K562 (cell line): Measurements from ENCODE around the gene LRGUK. TPM values are rescaled to one million over a fixed set of nuclear protein-coding genes. Genes with fewer than 3 reads are reported as not detected.

Source experiments
- ATAC-seq: fragments of 200-7000 bp; cut with Tn5 transposase; 3 replicates; pipeline ENCODE4 v1.9.1; 2020; ENCODE audit warnings: moderate library complexity
- BruUV-seq: library from RNA; stranded (reverse); fragments of 400-500 nt; replicated peaks from 2 replicates; lab custom pipeline; 2021; lab: Mats Ljungman, UMichigan
- CTCF ChIA-PET: fragments of 300-600 bp; formaldehyde crosslinking; extraction: SDS; loops from one replicate; lab custom pipeline; 2021; ENCODE audit warnings: low intra/inter-chr PET ratio; lab: Yijun Ruan, JAX
- POLR2A ChIA-PET: fragments of 300-600, 350-650 bp; sonication (Branson Sonifier 250); formaldehyde crosslinking; extraction: SDS; loops from one replicate; lab custom pipeline; 2021; ENCODE audit warnings: antibody characterized with exemption, inconsistent platforms; lab: Yijun Ruan, JAX
- DNase-seq, 4 experiments: peaks; one replicate each; pipeline versions ENCODE4 v3.0.0 to v3.0.0-alpha.2; 2011 to 2018; ENCODE audit warnings: low spot score in 3 of 4, mixed read lengths in 3 of 4; ENCODE audit errors: extremely low read depth in 1 of 4
- FAIRE-seq: peaks from 2 replicates; lab custom pipeline; 2011; peaks lifted over from hg19 to GRCh38; lab: Jason Lieb, UNC
- H2AFZ ChIP-seq: 2 replicates; pipeline ENCODE4 v1.6.0; 2011; ENCODE audit warnings: low read depth, low read length, control low read depth, inconsistent platforms
- H3K27ac ChIP-seq: fragments of 200-600 bp; 3 replicates; pipeline ENCODE4 v1.8.0; 2011; ENCODE audit warnings: low read depth, mild to moderate bottlenecking, control low read depth, inconsistent platforms, low read length, moderate library complexity, mixed read lengths; ENCODE audit errors: extremely low read depth
- H3K27me3 ChIP-seq, 2 experiments: fragments of 300-600 bp in 1 of 2; 2 replicates in 1 of 2; 3 replicates in 1 of 2; pipeline versions ENCODE4 v1.6.0 to v1.8.0; 2011; ENCODE audit warnings: inconsistent platforms in 2 of 2, low read length in 2 of 2, mild to moderate bottlenecking in 1 of 2, mixed read lengths in 1 of 2, moderate library complexity in 1 of 2; ENCODE audit not compliant: control insufficient read depth in 2 of 2, insufficient read depth in 2 of 2
- H3K36me3 ChIP-seq: fragments of 300-600 bp; 3 replicates; pipeline ENCODE4 v1.8.0; 2011; ENCODE audit warnings: mild to moderate bottlenecking, low read length, inconsistent platforms; ENCODE audit not compliant: control insufficient read depth, insufficient read depth
- H3K4me1 ChIP-seq, 2 experiments: fragments of 200-600 bp in 1 of 2; replicated peaks in 1 of 2; 2 replicates in 1 of 2; 3 replicates in 1 of 2; pipeline versions ENCODE4 v1.5.1 to v1.8.0; 2011; ENCODE audit warnings: inconsistent platforms in 2 of 2, low read length in 2 of 2, mild to moderate bottlenecking in 1 of 2, mixed read lengths in 1 of 2, moderate library complexity in 1 of 2; ENCODE audit not compliant: control insufficient read depth in 2 of 2, insufficient read depth in 2 of 2
- H3K4me2 ChIP-seq: 2 replicates; pipeline ENCODE4 v1.6.1; 2011; ENCODE audit warnings: low read length, control low read depth, inconsistent platforms, mixed read lengths; ENCODE audit not compliant: insufficient read depth
- H3K4me3 ChIP-seq: fragments of 200-600 bp; sonication (generic), shearing (Covaris generic); 2 replicates; pipeline ENCODE4 v1.5.1; 2016; ENCODE audit warnings: control low read depth, inconsistent platforms
- H3K79me2 ChIP-seq: fragments of 200-600 bp; 3 replicates; pipeline ENCODE4 v1.8.0; 2011; ENCODE audit warnings: low read length, inconsistent platforms; ENCODE audit not compliant: control insufficient read depth, insufficient read depth
- H3K9ac ChIP-seq, 2 experiments: 2 replicates each; pipeline versions ENCODE4 v1.6.0 to v1.6.1; 2011; ENCODE audit warnings: low read depth in 2 of 2, low read length in 2 of 2, control low read depth in 1 of 2, inconsistent platforms in 1 of 2, mild to moderate bottlenecking in 1 of 2, mixed read lengths in 1 of 2; ENCODE audit not compliant: insufficient read depth in 1 of 2
- H3K9me1 ChIP-seq: one replicate; pipeline ENCODE4 v1.6.0; 2011; ENCODE audit warnings: inconsistent platforms, mild to moderate bottlenecking, low read length, moderate library complexity; ENCODE audit not compliant: control insufficient read depth, insufficient read depth
- H3K9me3 ChIP-seq: replicated peaks from 2 replicates; pipeline ENCODE4 v1.5.1; 2011; ENCODE audit warnings: low read depth, low read length, inconsistent platforms; ENCODE audit not compliant: control insufficient read depth, insufficient read depth
- H4K20me1 ChIP-seq: replicated peaks from 2 replicates; pipeline ENCODE4 v1.6.1; 2011; ENCODE audit warnings: low read length, inconsistent platforms, mixed read lengths; ENCODE audit not compliant: control insufficient read depth, insufficient read depth
- CXXC5 ChIP-seq: fragments of 250-450 bp; sonication (Bioruptor Pico); IDR thresholded peaks from 2 replicates; pipeline ENCODE4 v1.8.0; 2022; ENCODE audit warnings: inconsistent platforms, mild to moderate bottlenecking, moderate library complexity
- FOXM1 ChIP-seq, 2 experiments: fragments of 450-650 bp in 1 of 2; sonication (generic) in 1 of 2; formaldehyde crosslinking in 1 of 2; IDR thresholded peaks; 2 replicates each; pipeline versions ENCODE4 v1.6.1 to v1.9.0; 2017 to 2022; ENCODE audit warnings: low read depth in 2 of 2, mild to moderate bottlenecking in 2 of 2, missing genetic modification reagents in 1 of 2, moderate library complexity in 1 of 2
- GTF2A2 ChIP-seq: IDR thresholded peaks from 2 replicates; pipeline ENCODE4 v1.6.1; 2016; ENCODE audit warnings: mild to moderate bottlenecking, missing genetic modification characterization, missing compliant biosample characterization
- IRF2 ChIP-seq: sonication (generic); formaldehyde crosslinking; IDR thresholded peaks from 2 replicates; pipeline ENCODE4 v1.8.1; 2022; ENCODE audit warnings: mild to moderate bottlenecking, missing genetic modification reagents
- KLF6 ChIP-seq: fragments of 250-450 bp; sonication (Bioruptor Pico); IDR thresholded peaks from 2 replicates; pipeline ENCODE4 v1.4.0; 2020; ENCODE audit warnings: mild to moderate bottlenecking, moderate library complexity, borderline replicate concordance
- RCOR1 ChIP-seq, 2 experiments: IDR thresholded peaks; 2 replicates each; pipeline ENCODE4 v1.6.1; 2012; ENCODE audit warnings: low read depth in 2 of 2, low read length in 2 of 2, borderline replicate concordance in 1 of 2, improper control_type of control experiment in 1 of 2
- SMARCA5 ChIP-seq: fragments of 450-650 bp; IDR thresholded peaks from 2 replicates; pipeline ENCODE4 v1.6.1; 2016
- TRIM25 ChIP-seq: fragments of 450-650 bp; IDR thresholded peaks from 2 replicates; pipeline ENCODE4 v1.7.0; 2016; ENCODE audit warnings: borderline replicate concordance
- ZNF140 ChIP-seq: fragments of 250-450 bp; sonication (Bioruptor Pico); IDR thresholded peaks from 2 replicates; pipeline ENCODE4 v1.8.0; 2021; ENCODE audit warnings: moderate library complexity, mild to moderate bottlenecking, inconsistent platforms
- WGBS: fragments of 100-300 bp; shearing (Covaris generic); methylation state at CpG from one replicate; pipeline ENCODE4 v1.1.6; 2016; ENCODE audit warnings: low coverage, mixed read lengths; ENCODE audit not compliant: insufficient coverage; ENCODE audit errors: missing lambda C conversion rate; 5-methylcytosine and 5-hydroxymethylcytosine counted together
- in situ Hi-C: fragments of 300-500 bp; cut with MboI; formaldehyde crosslinking; loops from 4 replicates; pipeline ENCODE4 v1.15.0; 2018; ENCODE audit warnings: inconsistent platforms, mixed read lengths
- intact Hi-C: fragments of 100-400 bp; cut with micrococcal nuclease; formaldehyde crosslinking; loops from 2 replicates; pipeline ENCODE4 v1.14.2; 2022
- polyA plus RNA-seq, 8 experiments: library from polyadenylated mRNA; depleted of rRNA in 4 of 8; stranded (reverse) in 5 of 8; unstranded in 3 of 8; fragments of >200 nt; fragmentation: Nextera tagmentation in 2 of 8; fragmentation: Illumina TruSeq in 1 of 8; extraction: Ambion mirVana in 2 of 8; extraction: Trizol in 1 of 8; gene quantifications; 2 replicates each; pipeline versions ENCODE4 v1.2.1 to v1.2.3, GENCODE V29; 2011 to 2014; ENCODE audit warnings: inconsistent platforms in 1 of 8, missing spikeins in 1 of 8
- total RNA-seq, 7 experiments: library from RNA; depleted of rRNA in 6 of 7; stranded (reverse); fragments of >200 nt in 6 of 7; fragmentation: Illumina TruSeq in 2 of 7; extraction: Trizol in 2 of 7; gene quantifications; 2 replicates each; pipeline versions ENCODE4 v1.2.1 to v1.2.3, GENCODE V29; 2011 to 2021; ENCODE audit warnings: low replicate concordance in 1 of 7
- TF ChIP-seq, protein P1 (sequence below), 2 experiments: fragments of 450-650 bp; IDR thresholded peaks; 2 replicates each; pipeline ENCODE4 v1.6.1; 2016; ENCODE audit warnings: mild to moderate bottlenecking in 2 of 2, borderline replicate concordance in 1 of 2, low read depth in 1 of 2, moderate library complexity in 1 of 2

Gene LRGUK
- total and polyA plus RNA-seq, 9 of the 15 experiments (the other 6 are each of a cell fraction or from before 2014, with no cell fraction given): 0.04 to 0.33 (median 0.18) TPM

- Histone ChIP-seq H3K9me3 (peaks cover 10% of the 10 kb centered on the region), H3K79me2 (no peaks in the 10 kb centered on the region), H4K20me1 (no peaks in the 10 kb centered on the region), H3K27ac (peak overlapping the region; percentile 70), H3K4me3 (no peak overlapping the region), H3K9me1 (no peaks in the 10 kb centered on the region), H3K4me2 (peak overlapping the region; percentile 68), H3K36me3 (no peaks in the 10 kb centered on the region), H3K9ac (peak overlapping the region in 1 of 2 experiments; percentile 21; a peak in 2 of 4 replicates), H3K27me3 (no peaks in the 10 kb centered on the region), H2AFZ (peak overlapping the region; percentile 61), H3K4me1 (peaks cover 7 to 31% of the 10 kb centered on the region in 2 experiments; a peak in 4 of 5 replicates)
- ATAC-seq: peak; percentile 61
- no peak for FAIRE-seq
- in situ Hi-C loops: no loop called here
- ChIA-PET POLR2A (interaction anchor here (0.6 to 1.8 kb wide), 5 partner anchors 12 to 460 kb away, joined by 3 to 6 read pairs (median 3); no protein-coding TSS in a partner anchor), CTCF (no interaction called here)
- peak in 1 of 4 experiments; percentile 48 for DNase-seq
- intact Hi-C loops: no loop called here
- BruUV-seq: no TSS peak
- 12% methylated on average over 3 of the region's 3 CpGs for WGBS
- TF ChIP-seq IRF2 (CRISPR knock-in tag) (no peak), FOXM1 (IDR thresholded peaks at IDR 0.05; ENCODE audit: low read depth) (peak; percentile 98), FOXM1 (CRISPR knock-in tag; IDR thresholded peaks at IDR 0.05; ENCODE audit: low read depth) (peak; percentile 27; the same call in 1 of the 2 replicates), SMARCA5 (0 out of 2 replicates have a peak, but pooled peaks have one; percentile 42), CXXC5 (CRISPR knock-in tag) (peak; percentile 18; the same call in 1 of the 2 replicates), KLF6 (0 out of 2 replicates have a peak, but pooled peaks have one; percentile 44), ZNF140 (no peak), RCOR1 (IDR thresholded peaks at IDR 0.05; ENCODE audit: borderline replicate concordance in 1 of 2, low read depth in 2 of 2, low read length in 2 of 2) (peak; percentile 30 to 54; a peak in 1 of 4 replicates), TRIM25 (no peak), GTF2A2 (tag) (no peak)
- TF ChIP-seq, protein P1, sequence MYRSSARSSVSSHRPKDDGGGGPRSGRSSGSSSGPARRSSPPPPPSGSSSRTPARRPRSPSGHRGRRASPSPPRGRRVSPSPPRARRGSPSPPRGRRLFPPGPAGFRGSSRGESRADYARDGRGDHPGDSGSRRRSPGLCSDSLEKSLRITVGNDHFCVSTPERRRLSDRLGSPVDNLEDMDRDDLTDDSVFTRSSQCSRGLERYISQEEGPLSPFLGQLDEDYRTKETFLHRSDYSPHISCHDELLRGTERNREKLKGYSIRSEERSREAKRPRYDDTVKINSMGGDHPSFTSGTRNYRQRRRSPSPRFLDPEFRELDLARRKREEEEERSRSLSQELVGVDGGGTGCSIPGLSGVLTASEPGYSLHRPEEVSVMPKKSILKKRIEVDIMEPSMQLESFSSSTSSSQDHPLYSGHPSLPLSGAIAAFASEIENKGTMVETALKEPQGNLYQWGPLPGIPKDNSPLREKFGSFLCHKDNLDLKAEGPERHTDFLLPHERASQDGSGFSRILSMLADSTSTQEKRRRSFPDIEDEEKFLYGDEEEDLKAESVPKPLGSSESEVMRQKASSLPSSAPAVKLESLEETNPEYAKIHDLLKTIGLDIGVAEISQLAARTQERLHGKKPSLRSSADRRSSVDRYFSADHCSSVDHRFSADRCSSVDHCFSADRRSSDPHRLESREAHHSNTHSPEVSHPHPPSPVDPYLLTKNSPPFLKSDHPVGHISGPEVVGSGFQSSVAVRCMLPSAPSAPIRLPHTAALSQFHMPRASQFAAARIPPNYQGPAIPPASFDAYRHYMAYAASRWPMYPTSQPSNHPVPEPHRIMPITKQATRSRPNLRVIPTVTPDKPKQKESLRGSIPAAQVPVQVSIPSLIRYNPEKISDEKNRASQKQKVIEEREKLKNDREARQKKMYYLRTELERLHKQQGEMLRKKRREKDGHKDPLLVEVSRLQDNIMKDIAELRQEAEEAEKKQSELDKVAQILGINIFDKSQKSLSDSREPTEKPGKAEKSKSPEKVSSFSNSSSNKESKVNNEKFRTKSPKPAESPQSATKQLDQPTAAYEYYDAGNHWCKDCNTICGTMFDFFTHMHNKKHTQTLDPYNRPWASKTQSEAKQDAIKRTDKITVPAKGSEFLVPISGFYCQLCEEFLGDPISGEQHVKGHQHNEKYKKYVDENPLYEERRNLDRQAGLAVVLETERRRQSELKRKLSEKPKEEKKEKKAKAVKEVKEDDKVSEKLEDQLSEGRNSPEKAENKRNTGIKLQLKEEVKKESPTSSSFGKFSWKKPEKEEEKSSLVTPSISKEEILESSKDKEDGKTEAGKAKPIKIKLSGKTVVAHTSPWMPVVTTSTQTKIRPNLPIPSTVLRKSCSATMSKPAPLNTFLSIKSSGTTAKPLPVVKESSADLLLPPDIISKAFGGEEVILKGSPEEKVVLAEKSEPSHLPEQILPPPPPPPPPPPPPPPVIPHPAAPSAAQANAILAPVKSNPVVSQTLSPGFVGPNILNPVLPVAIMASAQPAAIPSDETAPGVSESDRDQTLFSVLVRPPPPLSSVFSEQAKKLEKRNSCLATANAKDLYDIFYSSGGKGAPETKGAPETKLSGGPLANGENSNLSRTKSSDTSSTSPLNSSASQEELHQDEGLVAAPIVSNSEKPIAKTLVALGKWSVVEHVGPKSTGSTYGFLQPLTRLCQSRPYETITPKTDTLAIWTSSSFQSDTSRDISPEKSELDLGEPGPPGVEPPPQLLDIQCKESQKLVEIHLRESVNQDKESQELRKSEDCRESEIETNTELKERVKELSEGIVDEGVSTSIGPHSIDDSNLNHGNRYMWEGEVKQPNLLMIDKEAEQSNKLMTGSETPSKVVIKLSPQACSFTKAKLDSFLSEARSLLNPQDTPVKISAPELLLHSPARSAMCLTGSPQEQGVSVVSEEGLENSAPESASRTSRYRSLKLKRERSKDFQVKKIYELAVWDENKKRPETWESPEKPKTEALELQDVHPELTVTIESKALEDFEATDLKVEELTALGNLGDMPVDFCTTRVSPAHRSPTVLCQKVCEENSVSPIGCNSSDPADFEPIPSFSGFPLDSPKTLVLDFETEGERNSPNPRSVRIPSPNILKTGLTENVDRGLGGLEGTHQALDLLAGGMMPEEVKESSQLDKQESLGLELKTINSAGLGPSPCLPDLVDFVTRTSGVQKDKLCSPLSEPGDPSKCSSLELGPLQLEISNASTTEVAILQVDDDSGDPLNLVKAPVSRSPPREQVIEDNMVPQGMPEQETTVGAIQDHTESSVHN (IDR thresholded peaks at IDR 0.05; ENCODE audit: borderline replicate concordance in 1 of 2, low read depth in 1 of 2): peak; percentile 52 to 91; a peak in 3 of 4 replicates
Measured at GRCh38 chr7:134084488-134085144, 42.5 kb upstream of the LRGUK start.
